HEK293 (cell line): ENCODE results near the gene CCDC30.
A peak's percentile ranks its signal among the peaks of the same experiment; 100 is the strongest.

Experiments used
- CTCF ChIA-PET: fragments of 350-600 bp; formaldehyde crosslinking; extraction: SDS; loops from one replicate; lab custom pipeline; 2021; ENCODE audit warnings: antibody characterized with exemption; lab: Yijun Ruan, JAX
- POLR2A ChIA-PET: fragments of 300-600 bp; formaldehyde crosslinking; extraction: SDS; loops from one replicate; lab custom pipeline; 2020; ENCODE audit warnings: antibody characterized with exemption, inconsistent platforms; lab: Yijun Ruan, JAX
- H3K27ac ChIP-seq: fragments of 200-500 bp; sonication (Bioruptor generic); 2 replicates; pipeline ENCODE4 v1.5.1; 2014; ENCODE audit warnings: low read depth, low read length, control low read depth, inconsistent platforms; ENCODE audit errors: extremely low read depth
- H3K36me3 ChIP-seq, 2 experiments: fragments of 200-500 bp in 1 of 2; sonication (Bioruptor generic) in 1 of 2; 1 replicate in 1 of 2; 2 replicates in 1 of 2; pipeline ENCODE4 v1.5.1; 2014 to 2017; ENCODE audit warnings: inconsistent platforms in 2 of 2, low read length in 2 of 2; ENCODE audit not compliant: control insufficient read depth in 2 of 2, insufficient read depth in 1 of 2
- H3K4me1 ChIP-seq: fragments of 200-500 bp; sonication (Bioruptor generic); 2 replicates; pipeline ENCODE4 v1.5.1; 2014; ENCODE audit warnings: mild to moderate bottlenecking, low read length, inconsistent platforms; ENCODE audit not compliant: control insufficient read depth, insufficient read depth
- H3K4me3 ChIP-seq: 2 replicates; pipeline ENCODE4 v1.5.1; 2011; ENCODE audit warnings: low read depth, mild to moderate bottlenecking, control low read depth, low read length, moderate library complexity
- H3K9me3 ChIP-seq: fragments of 200-500 bp; sonication (Bioruptor generic); 2 replicates; pipeline ENCODE4 v1.5.1; 2014; ENCODE audit warnings: low read depth, low read length, inconsistent platforms; ENCODE audit not compliant: control insufficient read depth, insufficient read depth
- GLI2 ChIP-seq: fragments of 450-650 bp; formaldehyde crosslinking; IDR thresholded peaks from 2 replicates; pipeline ENCODE4; 2017; ENCODE audit warnings: missing biosample characterization, missing genetic modification characterization, low read depth, borderline replicate concordance
- HOXA7 ChIP-seq: sonication (generic); formaldehyde crosslinking; IDR thresholded peaks from 2 replicates; pipeline ENCODE4 v1.8.1; 2022; ENCODE audit warnings: missing genetic modification reagents, borderline replicate concordance
- KLF8 ChIP-seq: fragments of 450-650 bp; formaldehyde crosslinking; IDR thresholded peaks from 2 replicates; pipeline ENCODE4 v1.5.1; 2016; ENCODE audit warnings: missing biosample characterization, missing genetic modification characterization
- OVOL3 ChIP-seq: fragments of 450-650 bp; formaldehyde crosslinking; IDR thresholded peaks from 2 replicates; pipeline ENCODE4 v1.5.1; 2016; ENCODE audit warnings: missing biosample characterization, missing genetic modification characterization
- PRDM6 ChIP-seq: fragments of 450-650 bp; formaldehyde crosslinking; IDR thresholded peaks from 2 replicates; pipeline ENCODE4 v1.5.1; 2017; ENCODE audit warnings: missing biosample characterization, missing genetic modification characterization
- TRIM28 ChIP-seq: IDR thresholded peaks from 2 replicates; pipeline ENCODE4 v1.6.1; 2011; ENCODE audit warnings: low read length, control low read depth, borderline replicate concordance
- WT1 ChIP-seq: fragments of 450-650 bp; formaldehyde crosslinking; IDR thresholded peaks from 2 replicates; pipeline ENCODE4 v1.5.1; 2016; ENCODE audit warnings: missing biosample characterization, missing genetic modification characterization
- ZBTB11 ChIP-seq: fragments of 450-650 bp; formaldehyde crosslinking; conservative IDR thresholded peaks from 2 replicates; pipeline ENCODE4 v1.5.1; 2016; ENCODE audit warnings: low read depth, missing biosample characterization, missing genetic modification characterization
- ZBTB8A ChIP-seq: fragments of 450-650 bp; formaldehyde crosslinking; IDR thresholded peaks from 2 replicates; pipeline ENCODE4 v1.5.1; 2016; ENCODE audit warnings: missing biosample characterization, missing genetic modification characterization
- ZEB2 ChIP-seq: fragments of 450-650 bp; formaldehyde crosslinking; IDR thresholded peaks from 2 replicates; pipeline ENCODE4 v1.5.1; 2016; ENCODE audit warnings: missing biosample characterization, missing genetic modification characterization
- ZNF174 ChIP-seq: fragments of 450-650 bp; formaldehyde crosslinking; IDR thresholded peaks from 2 replicates; pipeline ENCODE4 v1.5.0; 2017; ENCODE audit warnings: missing biosample characterization, mild to moderate bottlenecking, missing genetic modification characterization
- ZNF302 ChIP-seq: fragments of 450-650 bp; formaldehyde crosslinking; IDR thresholded peaks from 2 replicates; pipeline ENCODE4 v1.5.1; 2016; ENCODE audit warnings: missing biosample characterization, missing genetic modification characterization, low read depth
- ZNF555 ChIP-seq: fragments of 450-650 bp; formaldehyde crosslinking; conservative IDR thresholded peaks from 2 replicates; pipeline ENCODE4 v1.5.1; 2017; ENCODE audit warnings: missing biosample characterization, mild to moderate bottlenecking, missing genetic modification characterization, inconsistent platforms
- ZNF621 ChIP-seq: fragments of 450-650 bp; formaldehyde crosslinking; IDR thresholded peaks from 2 replicates; pipeline ENCODE4 v1.5.1; 2017; ENCODE audit warnings: missing biosample characterization, missing genetic modification characterization
- ZNF677 ChIP-seq: fragments of 450-650 bp; IDR thresholded peaks from 2 replicates; pipeline ENCODE4 v1.5.0; 2018; ENCODE audit warnings: missing biosample characterization, mild to moderate bottlenecking, missing genetic modification characterization, moderate library complexity
- ZNF776 ChIP-seq: fragments of 450-650 bp; formaldehyde crosslinking; IDR thresholded peaks from 2 replicates; pipeline ENCODE4 v1.5.0; 2017; ENCODE audit warnings: missing biosample characterization, missing genetic modification characterization, borderline replicate concordance
- ZNF792 ChIP-seq: fragments of 450-650 bp; formaldehyde crosslinking; IDR thresholded peaks from 2 replicates; pipeline ENCODE4 v1.5.1; 2016; ENCODE audit warnings: missing biosample characterization, missing genetic modification characterization
- TF ChIP-seq, protein P1 (sequence below): fragments of 450-650 bp; IDR thresholded peaks from 2 replicates; pipeline ENCODE4 v1.5.1; 2018; ENCODE audit warnings: missing biosample characterization, mild to moderate bottlenecking, missing genetic modification characterization
- TF ChIP-seq, protein P2 (sequence below): fragments of 450-650 bp; formaldehyde crosslinking; IDR thresholded peaks from 2 replicates; pipeline ENCODE4 v1.5.1; 2016; ENCODE audit warnings: missing biosample characterization, missing genetic modification characterization

CCDC30 gene

GRCh38 chr1:42477775-42478174 is 14.7 kb downstream of the CCDC30 start (continued):
- no peak for TF ChIP-seq OVOL3
- no peak for TF ChIP-seq ZNF555 (tag by site-specific recombination)
- TF ChIP-seq ZNF792: no peak

DNA sequence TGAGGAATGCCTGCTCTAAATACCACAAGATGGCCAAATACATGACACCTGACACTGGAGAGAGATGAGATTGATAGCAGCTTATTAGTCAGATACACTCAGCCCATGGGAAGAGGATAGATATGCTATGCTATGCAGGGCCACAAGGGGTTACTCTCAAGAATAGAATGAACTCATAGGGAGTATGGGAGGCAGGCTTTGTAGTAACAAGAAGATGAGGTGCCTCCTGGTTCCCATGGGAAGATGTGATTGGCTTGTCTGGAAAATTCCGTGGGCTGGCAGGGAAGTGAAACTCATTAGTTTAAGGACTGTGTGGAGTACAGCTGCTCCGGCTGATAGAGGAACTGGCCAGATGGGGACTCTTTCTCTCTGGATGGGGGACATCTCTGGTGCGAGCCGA is 16.5 kb downstream of the CCDC30 start:
- CTCF ChIA-PET: interaction anchor here (0.6 kb wide), 2 partner anchors 154 to 234 kb away, joined by 3 to 6 read pairs; no protein-coding TSS in a partner anchor
- POLR2A ChIA-PET: interaction anchor here (0.7 kb wide), 1 partner anchor 96 kb away, joined by 3 read pairs; no protein-coding TSS in a partner anchor
- H3K27ac ChIP-seq: no peak overlapping the region

GRCh38 chr1:42480921-42481320 is 17.8 kb downstream of the CCDC30 start:
- ChIA-PET CTCF (interaction anchor here (0.6 kb wide), 1 partner anchor 30 kb away, joined by 3 read pairs; no protein-coding TSS in a partner anchor), POLR2A (no interaction called here)
- Histone ChIP-seq H3K4me3 (no peak overlapping the region), H3K4me1 (0 out of 2 replicates have a peak, but pooled peaks cover 3% of the 10 kb centered on the region), H3K9me3 (no peaks in the 10 kb centered on the region), H3K27ac (no peak overlapping the region), H3K36me3 (no peaks in the 10 kb centered on the region)
- no peak for TF ChIP-seq ZNF621 (tag by site-specific recombination)
- TF ChIP-seq, protein P1, sequence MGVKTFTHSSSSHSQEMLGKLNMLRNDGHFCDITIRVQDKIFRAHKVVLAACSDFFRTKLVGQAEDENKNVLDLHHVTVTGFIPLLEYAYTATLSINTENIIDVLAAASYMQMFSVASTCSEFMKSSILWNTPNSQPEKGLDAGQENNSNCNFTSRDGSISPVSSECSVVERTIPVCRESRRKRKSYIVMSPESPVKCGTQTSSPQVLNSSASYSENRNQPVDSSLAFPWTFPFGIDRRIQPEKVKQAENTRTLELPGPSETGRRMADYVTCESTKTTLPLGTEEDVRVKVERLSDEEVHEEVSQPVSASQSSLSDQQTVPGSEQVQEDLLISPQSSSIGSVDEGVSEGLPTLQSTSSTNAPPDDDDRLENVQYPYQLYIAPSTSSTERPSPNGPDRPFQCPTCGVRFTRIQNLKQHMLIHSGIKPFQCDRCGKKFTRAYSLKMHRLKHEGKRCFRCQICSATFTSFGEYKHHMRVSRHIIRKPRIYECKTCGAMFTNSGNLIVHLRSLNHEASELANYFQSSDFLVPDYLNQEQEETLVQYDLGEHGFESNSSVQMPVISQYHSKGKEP: no peak
- TF ChIP-seq GLI2: no peak
- TF ChIP-seq ZBTB8A (tag by site-specific recombination): no peak
- TF ChIP-seq ZBTB11 (tag by site-specific recombination): no peak
- no peak for TF ChIP-seq ZNF677 (tag by site-specific recombination)

More for the DNA sequence above, 16.5 kb downstream of the CCDC30 start:
- Histone ChIP-seq H3K9me3 (no peaks in the 10 kb centered on the region), H3K4me1 (0 out of 2 replicates have a peak, but pooled peaks cover 3% of the 10 kb centered on the region), H3K4me3 (no peak overlapping the region), H3K36me3 (no peaks in the 10 kb centered on the region)
- TF ChIP-seq WT1 (tag by site-specific recombination): 0 out of 2 replicates have a peak, but pooled peaks have one; percentile 47
- no peak for TF ChIP-seq HOXA7 (CRISPR knock-in tag)
- TF ChIP-seq ZNF776 (tag by site-specific recombination): no peak

- no peaks in the 10 kb centered on the region for H3K36me3 ChIP-seq
- H3K27ac ChIP-seq: no peak overlapping the region
- H3K9me3 ChIP-seq: no peaks in the 10 kb centered on the region
- H3K4me1 ChIP-seq: 0 out of 2 replicates have a peak, but pooled peaks cover 3% of the 10 kb centered on the region
- no peak overlapping the region for H3K4me3 ChIP-seq
- ChIA-PET POLR2A (no interaction called here), CTCF (no interaction called here)
- TF ChIP-seq TRIM28: peak; percentile 74; the same call in 1 of the 2 replicates
- no peak for TF ChIP-seq ZNF174
- no peak for TF ChIP-seq ZEB2 (tag by site-specific recombination)
- TF ChIP-seq KLF8 (tag by site-specific recombination): no peak
- TF ChIP-seq, protein P2, sequence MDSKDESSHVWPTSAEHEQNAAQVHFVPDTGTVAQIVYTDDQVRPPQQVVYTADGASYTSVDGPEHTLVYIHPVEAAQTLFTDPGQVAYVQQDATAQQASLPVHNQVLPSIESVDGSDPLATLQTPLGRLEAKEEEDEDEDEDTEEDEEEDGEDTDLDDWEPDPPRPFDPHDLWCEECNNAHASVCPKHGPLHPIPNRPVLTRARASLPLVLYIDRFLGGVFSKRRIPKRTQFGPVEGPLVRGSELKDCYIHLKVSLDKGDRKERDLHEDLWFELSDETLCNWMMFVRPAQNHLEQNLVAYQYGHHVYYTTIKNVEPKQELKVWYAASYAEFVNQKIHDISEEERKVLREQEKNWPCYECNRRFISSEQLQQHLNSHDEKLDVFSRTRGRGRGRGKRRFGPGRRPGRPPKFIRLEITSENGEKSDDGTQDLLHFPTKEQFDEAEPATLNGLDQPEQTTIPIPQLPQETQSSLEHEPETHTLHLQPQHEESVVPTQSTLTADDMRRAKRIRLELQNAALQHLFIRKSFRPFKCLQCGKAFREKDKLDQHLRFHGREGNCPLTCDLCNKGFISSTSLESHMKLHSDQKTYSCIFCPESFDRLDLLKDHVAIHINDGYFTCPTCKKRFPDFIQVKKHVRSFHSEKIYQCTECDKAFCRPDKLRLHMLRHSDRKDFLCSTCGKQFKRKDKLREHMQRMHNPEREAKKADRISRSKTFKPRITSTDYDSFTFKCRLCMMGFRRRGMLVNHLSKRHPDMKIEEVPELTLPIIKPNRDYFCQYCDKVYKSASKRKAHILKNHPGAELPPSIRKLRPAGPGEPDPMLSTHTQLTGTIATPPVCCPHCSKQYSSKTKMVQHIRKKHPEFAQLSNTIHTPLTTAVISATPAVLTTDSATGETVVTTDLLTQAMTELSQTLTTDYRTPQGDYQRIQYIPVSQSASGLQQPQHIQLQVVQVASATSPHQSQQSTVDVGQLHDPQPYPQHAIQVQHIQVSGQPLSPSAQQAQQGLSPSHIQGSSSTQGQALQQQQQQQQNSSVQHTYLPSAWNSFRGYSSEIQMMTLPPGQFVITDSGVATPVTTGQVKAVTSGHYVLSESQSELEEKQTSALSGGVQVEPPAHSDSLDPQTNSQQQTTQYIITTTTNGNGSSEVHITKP (tag by site-specific recombination): peak; percentile 75
- TF ChIP-seq ZNF302 (tag by site-specific recombination): no peak
- peak; percentile 39 for TF ChIP-seq PRDM6 (tag by site-specific recombination)
Observed at GRCh38 chr1:42482635-42483153, 19.6 kb downstream of the CCDC30 start.
